Mesenchymal stem cell (in vitro differentiated cells and primary cell): Measurements from ENCODE around the gene SELENON.
A peak's percentile ranks its signal among the peaks of the same experiment; 100 is the strongest.

ENCODE experiments used
- DNase-seq: peaks from one replicate; pipeline ENCODE4 v3.0.0-alpha.2; 2013
- H2AFZ ChIP-seq: one replicate; pipeline ENCODE4 v1.6.1; 2013; ENCODE audit warnings: low read depth, mild to moderate bottlenecking, control low read depth, inconsistent platforms, low read length, moderate library complexity
- H2AK5ac ChIP-seq: 2 replicates; pipeline ENCODE4 v1.6.1; 2013; ENCODE audit warnings: low read length, moderate library complexity, mild to moderate bottlenecking, inconsistent platforms; ENCODE audit not compliant: severe bottlenecking
- H2BK120ac ChIP-seq: one replicate; pipeline ENCODE4 v1.6.1; 2013; ENCODE audit warnings: low read depth, mild to moderate bottlenecking, inconsistent platforms, low read length, moderate library complexity
- H2BK12ac ChIP-seq, 2 experiments: one replicate each; pipeline ENCODE4 v1.6.1; 2013; ENCODE audit warnings: inconsistent platforms in 2 of 2, low read length in 2 of 2, mild to moderate bottlenecking in 2 of 2, moderate library complexity in 2 of 2, control low read depth in 1 of 2
- H2BK15ac ChIP-seq: one replicate; pipeline ENCODE4 v1.6.1; 2013; ENCODE audit warnings: mild to moderate bottlenecking, low read depth, inconsistent platforms; ENCODE audit not compliant: poor library complexity, severe bottlenecking
- H2BK5ac ChIP-seq: 2 replicates; pipeline ENCODE4 v1.6.1; 2013; ENCODE audit warnings: low read depth, mild to moderate bottlenecking, low read length, control low read depth, inconsistent platforms; ENCODE audit not compliant: poor library complexity, severe bottlenecking
- H3K14ac ChIP-seq, 2 experiments: one replicate each; pipeline ENCODE4 v1.6.1; 2013; ENCODE audit warnings: inconsistent platforms in 2 of 2, low read length in 2 of 2, control low read depth in 1 of 2, mild to moderate bottlenecking in 1 of 2, moderate library complexity in 1 of 2
- H3K18ac ChIP-seq, 2 experiments: one replicate each; pipeline ENCODE4 v1.6.1; 2013; ENCODE audit warnings: inconsistent platforms in 2 of 2, low read length in 2 of 2, control low read depth in 1 of 2, low read depth in 1 of 2, mild to moderate bottlenecking in 1 of 2
- H3K23ac ChIP-seq, 2 experiments: one replicate each; pipeline ENCODE4 v1.6.1; 2013; ENCODE audit warnings: inconsistent platforms in 2 of 2, low read length in 2 of 2, mild to moderate bottlenecking in 2 of 2, moderate library complexity in 2 of 2, control low read depth in 1 of 2
- H3K27ac ChIP-seq: 2 replicates; pipeline ENCODE4 v1.5.1; 2013; ENCODE audit warnings: mild to moderate bottlenecking, moderate library complexity, low read length, control low read depth, inconsistent platforms; ENCODE audit not compliant: poor library complexity, severe bottlenecking
- H3K27me3 ChIP-seq, 2 experiments: 2 replicates each; pipeline versions ENCODE4 v1.6.1 to v1.7.0; 2013; ENCODE audit warnings: low read length in 2 of 2, mild to moderate bottlenecking in 2 of 2, moderate library complexity in 2 of 2, control low read depth in 1 of 2, inconsistent platforms in 1 of 2; ENCODE audit not compliant: control insufficient read depth in 1 of 2, insufficient read depth in 1 of 2
- H3K36me3 ChIP-seq, 2 experiments: 2 replicates each; pipeline versions ENCODE4 v1.6.1 to v1.7.0; 2013; ENCODE audit warnings: low read length in 2 of 2, control low read depth in 1 of 2, inconsistent platforms in 1 of 2, low read depth in 1 of 2, mild to moderate bottlenecking in 1 of 2; ENCODE audit not compliant: insufficient read depth in 2 of 2, control insufficient read depth in 1 of 2
- H3K4ac ChIP-seq, 2 experiments: one replicate each; pipeline ENCODE4 v1.6.1; 2013; ENCODE audit warnings: inconsistent platforms in 2 of 2, low read length in 2 of 2, mild to moderate bottlenecking in 2 of 2, moderate library complexity in 2 of 2, control low read depth in 1 of 2, low read depth in 1 of 2
- H3K4me1 ChIP-seq: 2 replicates; pipeline ENCODE4 v1.6.1; 2013; ENCODE audit warnings: low read depth, low read length, control low read depth; ENCODE audit not compliant: control insufficient read depth, insufficient read depth
- H3K4me2 ChIP-seq: 2 replicates; pipeline ENCODE4 v1.6.1; 2013; ENCODE audit warnings: low read length, mild to moderate bottlenecking, inconsistent platforms; ENCODE audit not compliant: poor library complexity, severe bottlenecking
- H3K4me3 ChIP-seq, 2 experiments: 2 replicates each; pipeline versions ENCODE4 v1.5.1 to v1.7.0; 2013; ENCODE audit warnings: low read length in 2 of 2, mild to moderate bottlenecking in 2 of 2, control low read depth in 1 of 2, low read depth in 1 of 2; ENCODE audit not compliant: insufficient read depth in 1 of 2
- H3K79me1 ChIP-seq: replicated peaks from 2 replicates; pipeline ENCODE4 v1.6.1; 2013; ENCODE audit warnings: mild to moderate bottlenecking, control low read depth, low read length, inconsistent platforms; ENCODE audit not compliant: poor library complexity, severe bottlenecking
- H3K9ac ChIP-seq: 2 replicates; pipeline ENCODE4 v1.7.0; 2013; ENCODE audit warnings: mild to moderate bottlenecking, low read length, moderate library complexity
- H3K9me3 ChIP-seq: 2 replicates; pipeline ENCODE4 v1.7.0; 2013; ENCODE audit warnings: mild to moderate bottlenecking, low read length; ENCODE audit not compliant: control insufficient read depth
- H4K8ac ChIP-seq: one replicate; pipeline ENCODE4 v1.6.1; 2013; ENCODE audit warnings: inconsistent platforms, mild to moderate bottlenecking, low read length, moderate library complexity
- H4K91ac ChIP-seq: one replicate; pipeline ENCODE4 v1.6.1; 2013; ENCODE audit warnings: mild to moderate bottlenecking, low read length, inconsistent platforms
- WGBS: methylation state at CpG from one replicate; pipeline ENCODE4 v1.1.7; 2013; ENCODE audit warnings: mixed read lengths; 5-methylcytosine and 5-hydroxymethylcytosine counted together

The SELENON gene

DNA sequence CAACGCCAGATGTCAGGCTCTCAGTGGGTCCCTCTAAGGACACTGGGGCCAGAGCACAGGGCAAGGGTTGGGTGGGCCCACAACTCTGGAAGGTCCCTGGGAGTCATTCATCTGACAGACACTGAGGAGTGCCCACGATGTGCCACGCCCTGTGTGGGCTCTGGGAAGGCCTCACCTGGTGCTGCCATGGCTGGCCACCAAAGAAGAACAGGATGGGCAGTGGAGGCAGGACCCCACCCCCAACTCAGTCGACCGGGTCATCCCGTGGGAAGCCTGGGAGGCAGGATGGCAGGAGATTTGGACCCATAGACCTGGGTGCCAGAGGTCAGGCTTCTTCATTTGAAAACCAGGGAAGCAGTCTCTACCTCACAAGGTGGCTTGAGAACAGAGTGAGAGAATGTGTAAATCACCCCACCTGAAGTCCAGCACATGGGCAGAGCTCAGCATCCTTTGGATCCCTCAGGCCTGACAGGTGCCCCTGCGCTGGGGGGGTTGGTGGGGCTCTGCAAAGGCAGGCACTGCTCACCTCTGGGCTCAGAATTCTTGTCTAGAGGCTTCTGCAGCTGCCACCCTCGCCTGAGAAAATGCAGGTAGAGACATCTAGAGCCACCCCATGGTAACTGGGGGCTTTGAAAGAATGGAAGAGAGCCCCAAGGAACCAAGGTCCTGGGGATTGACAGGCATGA lies 1.2 kb upstream of the SELENON start:
- H4K8ac ChIP-seq = no peak overlapping the region
- no peak overlapping the region for H3K4me3 ChIP-seq
- no peak overlapping the region for H3K14ac ChIP-seq
- H3K9ac ChIP-seq = peak overlapping the region; percentile 84
- peak overlapping the region; percentile 85 to 94 for H2BK12ac ChIP-seq
- H2AK5ac ChIP-seq = peak overlapping the region; percentile 46
- peak overlapping the region; percentile 37 to 57 for H3K4ac ChIP-seq
- no peak overlapping the region for H3K4me2 ChIP-seq
- no peak for DNase-seq
- H3K9me3 ChIP-seq = no peaks in the 10 kb centered on the region
- no peak overlapping the region for H3K27ac ChIP-seq
- H3K18ac ChIP-seq = peak overlapping the region; percentile 19 to 80
- no peaks in the 10 kb centered on the region for H3K27me3 ChIP-seq
- 82% methylated on average over 8 of the region's 8 CpGs for WGBS
- peak overlapping the region; percentile 54 for H2BK15ac ChIP-seq
- H2AFZ ChIP-seq = no peak overlapping the region
- H3K23ac ChIP-seq = peak overlapping the region in 1 of 2 experiments; percentile 92
- H2BK5ac ChIP-seq = no peak overlapping the region
- H4K91ac ChIP-seq = peak overlapping the region; percentile 52
- H3K36me3 ChIP-seq = peaks cover 0 to 8% of the 10 kb centered on the region in 2 experiments
- peaks cover 10% of the 10 kb centered on the region for H3K79me1 ChIP-seq
- H3K4me1 ChIP-seq = peaks cover 17% of the 10 kb centered on the region
- H2BK120ac ChIP-seq = peak overlapping the region; percentile 27

DNA sequence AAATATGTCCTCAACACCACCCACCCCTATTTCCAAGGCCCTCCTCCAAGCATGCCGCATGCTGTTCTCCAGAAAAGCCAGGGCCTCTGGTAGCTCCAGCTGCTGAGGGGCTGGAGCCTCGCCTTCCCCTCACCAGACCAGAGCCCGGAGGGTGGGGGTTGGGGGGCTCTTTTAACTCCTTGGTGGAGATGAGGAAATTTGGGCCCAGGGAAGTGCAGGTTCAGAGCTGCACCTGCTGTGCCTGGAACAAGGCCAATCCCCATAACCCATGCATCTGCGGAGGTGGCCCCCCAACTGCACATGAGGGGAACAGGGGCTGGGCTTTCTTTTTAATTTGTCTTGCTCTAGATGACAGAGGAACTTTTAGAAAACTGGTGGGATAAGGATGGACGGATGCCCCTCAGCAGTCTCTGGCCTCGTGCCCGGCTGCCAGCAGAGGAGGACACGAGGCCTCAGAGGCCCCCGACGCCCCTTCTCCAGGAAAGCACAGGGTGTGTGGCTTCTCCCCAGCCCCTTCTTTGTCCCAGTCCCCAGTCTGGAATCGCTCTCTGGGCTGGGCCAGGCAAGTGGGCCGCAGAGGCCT lies 550 bp upstream of the SELENON start:
- H3K9me3 ChIP-seq = no peaks in the 10 kb centered on the region
- peak overlapping the region in 1 of 2 experiments; percentile 61 for H3K14ac ChIP-seq
- H3K4ac ChIP-seq = peak overlapping the region in 1 of 2 experiments; percentile 94
- H3K4me2 ChIP-seq = peak overlapping the region; percentile 54
- H2AK5ac ChIP-seq = peak overlapping the region; percentile 46
- peak overlapping the region in 1 of 2 experiments; percentile 70 for H2BK12ac ChIP-seq
- no peak overlapping the region for H2BK120ac ChIP-seq
- H3K4me1 ChIP-seq = peaks cover 20% of the 10 kb centered on the region
- H3K79me1 ChIP-seq = peaks cover 10% of the 10 kb centered on the region
- H3K27ac ChIP-seq = no peak overlapping the region
- H2BK5ac ChIP-seq = peak overlapping the region; percentile 47
- H4K8ac ChIP-seq = peak overlapping the region; percentile 87
- H3K4me3 ChIP-seq = peak overlapping the region; percentile 58 to 80
- peak overlapping the region; percentile 84 for H3K9ac ChIP-seq
- H3K27me3 ChIP-seq = no peaks in the 10 kb centered on the region
- H3K18ac ChIP-seq = peak overlapping the region; percentile 73 to 86
- DNase-seq = no peak
- H3K23ac ChIP-seq = peak overlapping the region in 1 of 2 experiments; percentile 37
- H2AFZ ChIP-seq = peak overlapping the region; percentile 87
- 45% methylated on average over 11 of the region's 12 CpGs for WGBS
- peak overlapping the region; percentile 54 for H2BK15ac ChIP-seq
- H4K91ac ChIP-seq = peak overlapping the region; percentile 64
- peaks cover 0 to 8% of the 10 kb centered on the region in 2 experiments for H3K36me3 ChIP-seq

DNA sequence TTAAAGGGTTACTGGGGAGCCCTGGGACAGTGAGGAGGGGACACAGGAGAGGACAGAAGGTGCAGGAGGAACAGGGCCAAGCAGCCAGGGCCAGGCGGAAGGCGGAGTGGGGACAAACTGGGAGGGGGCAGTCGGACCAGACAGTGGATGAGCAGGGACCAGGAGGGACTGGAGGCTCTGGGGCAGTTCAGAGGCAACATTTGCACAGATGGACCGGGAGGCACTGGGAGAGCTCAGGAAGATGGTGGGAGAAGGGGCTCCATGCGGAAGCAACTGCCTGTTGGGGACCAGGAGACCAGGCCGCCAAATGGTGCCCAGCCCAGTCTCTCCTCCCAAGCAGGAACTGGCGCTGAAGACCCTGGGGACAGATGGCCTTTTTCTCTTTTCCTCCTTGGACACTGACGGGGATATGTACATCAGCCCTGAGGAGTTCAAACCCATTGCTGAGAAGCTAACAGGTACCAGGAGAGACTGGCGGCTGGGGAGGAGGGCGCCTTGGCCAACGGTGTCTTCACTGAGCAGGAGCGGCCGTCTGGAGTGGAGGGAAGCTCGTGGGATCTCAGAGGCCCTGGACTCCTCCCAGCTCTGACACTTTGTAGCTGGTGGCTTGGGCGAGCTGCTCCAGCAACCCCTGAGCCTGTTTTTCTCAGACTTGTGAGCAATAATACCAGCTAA lies 847 bp downstream of the SELENON start:
- peak overlapping the region; percentile 25 to 72 for H3K18ac ChIP-seq
- H2BK12ac ChIP-seq = peak overlapping the region; percentile 40 to 55
- H3K9me3 ChIP-seq = no peaks in the 10 kb centered on the region
- peak overlapping the region; percentile 42 for H2BK120ac ChIP-seq
- no peak overlapping the region for H2AFZ ChIP-seq
- peaks cover 22% of the 10 kb centered on the region for H3K4me1 ChIP-seq
- H3K27me3 ChIP-seq = no peaks in the 10 kb centered on the region
- H2BK15ac ChIP-seq = peak overlapping the region; percentile 74
- peak overlapping the region in 1 of 2 experiments; percentile 91 for H3K14ac ChIP-seq
- peak overlapping the region; percentile 87 for H3K4me2 ChIP-seq
- no peak overlapping the region for H3K27ac ChIP-seq
- no peak overlapping the region for H2BK5ac ChIP-seq
- WGBS = 65% methylated on average over 15 of the region's 15 CpGs
- H3K23ac ChIP-seq = peak overlapping the region in 1 of 2 experiments; percentile 24
- no peak for DNase-seq
- H3K36me3 ChIP-seq = peaks cover 10 to 20% of the 10 kb centered on the region in 2 experiments
- H3K79me1 ChIP-seq = peaks cover 17% of the 10 kb centered on the region
- peak overlapping the region; percentile 82 to 91 for H3K4me3 ChIP-seq
- peak overlapping the region in 1 of 2 experiments; percentile 85 for H3K4ac ChIP-seq
- peak overlapping the region; percentile 92 for H3K9ac ChIP-seq
- H4K91ac ChIP-seq = no peak overlapping the region
- H4K8ac ChIP-seq = peak overlapping the region; percentile 81
- peak overlapping the region; percentile 41 for H2AK5ac ChIP-seq

DNA sequence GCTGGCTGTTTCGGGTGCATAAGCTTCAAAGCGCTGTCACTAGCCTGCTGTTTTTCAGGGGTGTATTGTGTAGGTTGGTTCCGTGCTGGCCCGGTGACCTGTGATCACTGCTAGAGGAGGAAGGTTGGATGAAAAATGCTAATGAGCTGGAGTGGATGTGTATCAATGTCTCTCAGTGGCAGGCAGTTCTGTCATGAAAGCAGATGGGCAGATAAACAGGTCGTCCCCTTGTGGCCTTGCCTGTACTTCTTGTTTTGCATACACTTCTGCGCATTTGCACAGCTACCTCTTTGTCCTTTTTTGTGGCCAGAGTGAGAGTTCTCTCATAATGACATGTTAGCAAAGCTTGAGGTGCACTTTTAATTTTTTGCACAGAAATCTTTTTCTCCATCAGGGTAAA lies 2.9 kb downstream of the SELENON start:
- no peak overlapping the region for H3K4me2 ChIP-seq
- peaks cover 19% of the 10 kb centered on the region for H3K79me1 ChIP-seq
- H3K36me3 ChIP-seq = peaks cover 26 to 31% of the 10 kb centered on the region in 2 experiments
- no peak overlapping the region for H3K18ac ChIP-seq
- no peak overlapping the region for H4K91ac ChIP-seq
- no peak for DNase-seq
- no peaks in the 10 kb centered on the region for H3K27me3 ChIP-seq
- no peak overlapping the region for H3K14ac ChIP-seq
- no peak overlapping the region for H3K4ac ChIP-seq
- peak overlapping the region; percentile 1 for H3K9ac ChIP-seq
- H2AK5ac ChIP-seq = no peak overlapping the region
- 68% methylated on average over 6 of the region's 6 CpGs for WGBS
- no peak overlapping the region for H2BK12ac ChIP-seq
- H3K4me1 ChIP-seq = peaks cover 22% of the 10 kb centered on the region
- no peak overlapping the region for H2BK5ac ChIP-seq
- no peak overlapping the region for H3K27ac ChIP-seq
- H4K8ac ChIP-seq = no peak overlapping the region
- no peak overlapping the region for H2BK15ac ChIP-seq
- no peak overlapping the region for H3K23ac ChIP-seq
- H2AFZ ChIP-seq = no peak overlapping the region
- H3K9me3 ChIP-seq = no peaks in the 10 kb centered on the region
- H3K4me3 ChIP-seq = no peak overlapping the region
- no peak overlapping the region for H2BK120ac ChIP-seq
